ENCODE measurements around the gene IER5L.

DNA sequence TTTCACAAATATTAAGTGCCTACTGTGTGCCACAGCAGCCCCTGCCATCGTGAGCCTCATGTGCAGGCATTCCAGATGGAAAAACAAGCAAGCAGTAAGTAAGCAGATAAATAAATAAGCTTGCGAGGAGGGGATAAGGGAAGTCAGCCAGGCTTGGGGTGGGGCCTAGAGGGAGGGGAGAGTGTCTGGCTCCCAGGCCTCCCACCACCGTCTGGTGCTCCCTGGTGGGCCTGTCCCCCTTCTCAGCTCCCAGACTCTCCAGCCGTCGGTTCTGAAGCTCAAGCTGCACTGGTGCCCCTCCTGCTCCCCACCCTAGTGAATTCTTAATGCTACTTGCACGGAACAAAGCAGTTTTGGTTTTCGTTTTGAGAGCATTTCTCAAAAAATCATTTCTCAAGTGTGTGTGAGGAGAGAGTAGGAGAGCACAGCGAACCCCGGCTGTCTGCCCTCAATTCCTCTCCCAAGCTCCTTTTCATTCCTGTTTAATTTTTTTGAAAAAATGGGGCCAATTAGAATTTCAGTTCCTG is 6.6 kb upstream of the IER5L start:
- TF ChIP-seq, protein P1, sequence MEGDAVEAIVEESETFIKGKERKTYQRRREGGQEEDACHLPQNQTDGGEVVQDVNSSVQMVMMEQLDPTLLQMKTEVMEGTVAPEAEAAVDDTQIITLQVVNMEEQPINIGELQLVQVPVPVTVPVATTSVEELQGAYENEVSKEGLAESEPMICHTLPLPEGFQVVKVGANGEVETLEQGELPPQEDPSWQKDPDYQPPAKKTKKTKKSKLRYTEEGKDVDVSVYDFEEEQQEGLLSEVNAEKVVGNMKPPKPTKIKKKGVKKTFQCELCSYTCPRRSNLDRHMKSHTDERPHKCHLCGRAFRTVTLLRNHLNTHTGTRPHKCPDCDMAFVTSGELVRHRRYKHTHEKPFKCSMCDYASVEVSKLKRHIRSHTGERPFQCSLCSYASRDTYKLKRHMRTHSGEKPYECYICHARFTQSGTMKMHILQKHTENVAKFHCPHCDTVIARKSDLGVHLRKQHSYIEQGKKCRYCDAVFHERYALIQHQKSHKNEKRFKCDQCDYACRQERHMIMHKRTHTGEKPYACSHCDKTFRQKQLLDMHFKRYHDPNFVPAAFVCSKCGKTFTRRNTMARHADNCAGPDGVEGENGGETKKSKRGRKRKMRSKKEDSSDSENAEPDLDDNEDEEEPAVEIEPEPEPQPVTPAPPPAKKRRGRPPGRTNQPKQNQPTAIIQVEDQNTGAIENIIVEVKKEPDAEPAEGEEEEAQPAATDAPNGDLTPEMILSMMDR (IDR thresholded peaks at IDR 0.05; ENCODE audit: poor library complexity) = no peak
- TF ChIP-seq EZH2 (IDR thresholded peaks at IDR 0.05; ENCODE audit: borderline replicate concordance) (no peak), EZH2phosphoT487 (IDR thresholded peaks at IDR 0.05; ENCODE audit: low read depth, severe bottlenecking, unreplicated experiment) (no peak)
